PC-3 (cell line): ENCODE results near the gene ABCA12. TPM values are rescaled to one million over a fixed set of nuclear protein-coding genes. Genes with fewer than 3 reads are reported as not detected.

Experiments
- ATAC-seq: fragments of 200-7000 bp; cut with Tn5 transposase; 2 replicates; pipeline ENCODE4 v1.9.1; 2020; ENCODE audit warnings: mild to moderate bottlenecking, moderate library complexity
- BruUV-seq: library from RNA; stranded (reverse); fragments of 400-500 nt; replicated peaks from 2 replicates; lab custom pipeline; 2021; lab: Mats Ljungman, UMichigan
- CTCF ChIA-PET: fragments of 300-600 bp; sonication (Branson Sonifier 250); formaldehyde crosslinking; loops from one replicate; lab custom pipeline; 2022; ENCODE audit warnings: antibody characterized with exemption; lab: Charles Lee
- POLR2A ChIA-PET: fragments of 300-600 bp; sonication (Branson Sonifier 250); formaldehyde crosslinking; loops from one replicate; lab custom pipeline; 2022; ENCODE audit warnings: antibody characterized with exemption; ENCODE audit not compliant: unreplicated experiment; lab: Charles Lee
- DNase-seq: peaks from one replicate; pipeline ENCODE4 v3.0.0-alpha.2; 2015
- H2AFZ ChIP-seq: fragments of 300-600 bp; sonication (generic); 2 replicates; pipeline ENCODE4 v1.6.0; 2016; ENCODE audit warnings: antibody characterized with exemption, low read length
- H3F3A ChIP-seq: fragments of 300-600 bp; sonication (generic); one replicate; pipeline ENCODE4 v1.6.0; 2017; ENCODE audit warnings: antibody characterized with exemption, low read length, control low read depth, mild to moderate bottlenecking; ENCODE audit not compliant: unreplicated experiment
- H3K27ac ChIP-seq: fragments of 300-600 bp; sonication (generic); 2 replicates; pipeline ENCODE4 v1.5.1; 2016; ENCODE audit warnings: mild to moderate bottlenecking, low read length
- H3K27me3 ChIP-seq: fragments of 300-600 bp; sonication (generic); 2 replicates; pipeline ENCODE4 v1.6.1; 2016; ENCODE audit warnings: low read length, mixed read lengths
- H3K36me3 ChIP-seq: fragments of 300-600 bp; sonication (generic); 2 replicates; pipeline ENCODE4 v1.6.1; 2016; ENCODE audit warnings: low read depth, mixed run types, low read length, mixed read lengths
- H3K4me1 ChIP-seq: fragments of 300-600 bp; sonication (generic); 2 replicates; pipeline ENCODE4 v1.5.1; 2016; ENCODE audit warnings: low read length; ENCODE audit not compliant: insufficient read depth
- H3K4me2 ChIP-seq: fragments of 300-600 bp; sonication (generic); 2 replicates; pipeline ENCODE4 v1.6.0; 2016; ENCODE audit warnings: low read length
- H3K4me3 ChIP-seq: fragments of 300-600 bp; sonication (generic); 2 replicates; pipeline ENCODE4 v1.5.1; 2016; ENCODE audit warnings: mild to moderate bottlenecking, low read length, mixed read lengths
- H3K79me2 ChIP-seq: fragments of 300-600 bp; sonication (generic); 2 replicates; pipeline ENCODE4 v1.6.1; 2017; ENCODE audit warnings: low read length, mixed read lengths
- H3K9ac ChIP-seq: fragments of 300-600 bp; sonication (generic); 2 replicates; pipeline ENCODE4 v1.6.0; 2016; ENCODE audit warnings: mild to moderate bottlenecking, low read length
- H3K9me2 ChIP-seq: fragments of 300-600 bp; sonication (generic); replicated peaks from 2 replicates; pipeline ENCODE4 v1.6.1; 2016; ENCODE audit warnings: mixed run types, low read length, mixed read lengths
- H3K9me3 ChIP-seq: fragments of 300-600 bp; sonication (generic); 2 replicates; pipeline ENCODE4 v1.6.1; 2016; ENCODE audit warnings: low read length, mixed read lengths
- H4K20me1 ChIP-seq: fragments of 300-600 bp; sonication (generic); 2 replicates; pipeline ENCODE4 v1.6.1; 2016; ENCODE audit warnings: low read length, mixed read lengths
- EZH2 ChIP-seq: fragments of 300-600 bp; sonication (generic); IDR thresholded peaks from one replicate; pipeline ENCODE4 v1.6.1; 2017; ENCODE audit warnings: antibody characterized with exemption, mild to moderate bottlenecking, low read length; ENCODE audit not compliant: unreplicated experiment
- EZH2phosphoT487 ChIP-seq: fragments of 300-600 bp; sonication (generic); IDR thresholded peaks from 2 replicates; pipeline ENCODE4 v1.6.1; 2018; ENCODE audit warnings: mild to moderate bottlenecking, antibody characterized with exemption, low read length, borderline replicate concordance
- intact Hi-C: fragments of 100-400 bp; cut with micrococcal nuclease; formaldehyde crosslinking; loops from 2 replicates; pipeline ENCODE4 v1.9.0; 2023
- total RNA-seq: library from RNA; depleted of rRNA; stranded (reverse); fragments of >200 nt; gene quantifications from 2 replicates; pipeline ENCODE4 v1.2.3, GENCODE V29; 2014
- TF ChIP-seq, protein P1 (sequence below): fragments of 300-600 bp; sonication (generic); conservative IDR thresholded peaks from 2 replicates; pipeline ENCODE4 v1.5.1; 2017; ENCODE audit warnings: antibody characterized with exemption, low read depth, mild to moderate bottlenecking, low read length

The ABCA12 gene
- total RNA-seq, 1 experiment from 2014 or later: not detected

DNA sequence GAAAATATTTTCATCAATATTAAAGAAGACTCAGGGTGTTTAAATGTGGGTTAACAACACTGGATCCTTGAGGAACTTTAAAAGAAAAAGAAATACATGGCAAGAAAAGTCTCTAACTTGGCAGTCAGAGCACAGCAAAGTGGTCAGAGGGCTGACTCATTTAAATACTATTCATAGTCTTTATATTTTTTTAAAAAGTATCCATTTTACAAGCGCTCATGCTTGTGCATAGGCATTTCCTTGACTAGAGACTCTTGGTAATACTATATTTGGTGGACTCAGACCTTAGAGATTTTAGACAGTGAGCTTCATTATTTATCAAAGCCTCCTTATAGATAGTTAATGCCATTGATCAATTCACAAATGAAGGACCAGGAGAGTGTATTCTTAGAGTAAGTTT is 110.2 kb downstream of the ABCA12 start:
- Histone ChIP-seq H3K4me3 (no peak overlapping the region), H2AFZ (peak overlapping the region; percentile 33; the same call in 1 of the 2 replicates), H3K27ac (no peak overlapping the region), H3K9me3 (no peaks in the 10 kb centered on the region), H3K9me2 (no peaks in the 10 kb centered on the region), H3K27me3 (no peaks in the 10 kb centered on the region), H4K20me1 (no peaks in the 10 kb centered on the region), H3K9ac (no peak overlapping the region), H3K4me2 (0 out of 2 replicates have a peak overlapping the region, but pooled peaks have one; percentile 3), H3K36me3 (no peaks in the 10 kb centered on the region), H3K4me1 (peaks cover 10% of the 10 kb centered on the region; the same call in 1 of the 2 replicates), H3F3A (no peaks in the 10 kb centered on the region), H3K79me2 (no peaks in the 10 kb centered on the region)
- ChIA-PET POLR2A (no interaction called here), CTCF (no interaction called here)
- DNase-seq (peak; percentile 64), ATAC-seq (peak; percentile 99)
- TF ChIP-seq, protein P1, sequence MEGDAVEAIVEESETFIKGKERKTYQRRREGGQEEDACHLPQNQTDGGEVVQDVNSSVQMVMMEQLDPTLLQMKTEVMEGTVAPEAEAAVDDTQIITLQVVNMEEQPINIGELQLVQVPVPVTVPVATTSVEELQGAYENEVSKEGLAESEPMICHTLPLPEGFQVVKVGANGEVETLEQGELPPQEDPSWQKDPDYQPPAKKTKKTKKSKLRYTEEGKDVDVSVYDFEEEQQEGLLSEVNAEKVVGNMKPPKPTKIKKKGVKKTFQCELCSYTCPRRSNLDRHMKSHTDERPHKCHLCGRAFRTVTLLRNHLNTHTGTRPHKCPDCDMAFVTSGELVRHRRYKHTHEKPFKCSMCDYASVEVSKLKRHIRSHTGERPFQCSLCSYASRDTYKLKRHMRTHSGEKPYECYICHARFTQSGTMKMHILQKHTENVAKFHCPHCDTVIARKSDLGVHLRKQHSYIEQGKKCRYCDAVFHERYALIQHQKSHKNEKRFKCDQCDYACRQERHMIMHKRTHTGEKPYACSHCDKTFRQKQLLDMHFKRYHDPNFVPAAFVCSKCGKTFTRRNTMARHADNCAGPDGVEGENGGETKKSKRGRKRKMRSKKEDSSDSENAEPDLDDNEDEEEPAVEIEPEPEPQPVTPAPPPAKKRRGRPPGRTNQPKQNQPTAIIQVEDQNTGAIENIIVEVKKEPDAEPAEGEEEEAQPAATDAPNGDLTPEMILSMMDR: no peak
- no peak for TF ChIP-seq EZH2
- intact Hi-C loops: loop anchor here (5.0 kb wide), 1 partner anchor 109 kb away; the partner anchor contains the start of gene ABCA12
- BruUV-seq: no TSS peak

DNA sequence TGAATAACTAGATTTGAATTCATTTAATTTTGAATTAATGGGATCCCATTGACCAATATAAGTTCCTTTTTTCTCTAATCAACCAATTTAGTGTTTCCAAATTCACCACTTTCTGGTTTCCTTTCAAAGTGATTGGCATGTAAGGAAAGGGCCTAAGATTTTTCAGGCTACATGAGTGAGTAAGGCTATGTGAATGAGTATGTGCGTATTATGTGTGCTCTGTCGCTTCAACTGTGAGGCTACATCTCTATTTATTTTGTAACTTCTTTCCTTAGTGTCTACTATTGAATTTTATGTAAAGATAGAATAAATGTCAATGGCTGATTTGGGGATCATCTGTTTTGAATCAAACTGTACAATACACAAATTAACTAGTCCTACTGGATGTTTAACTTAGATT is 110.6 kb downstream of the ABCA12 start:
- no TSS peak for BruUV-seq
- Histone ChIP-seq H2AFZ (no peak overlapping the region), H3K9me2 (no peaks in the 10 kb centered on the region), H3K4me3 (no peak overlapping the region), H3F3A (no peaks in the 10 kb centered on the region), H3K79me2 (no peaks in the 10 kb centered on the region), H3K4me2 (0 out of 2 replicates have a peak overlapping the region, but pooled peaks have one; percentile 3), H3K36me3 (no peaks in the 10 kb centered on the region), H3K9ac (no peak overlapping the region), H3K4me1 (peaks cover 10% of the 10 kb centered on the region; the same call in 1 of the 2 replicates), H3K9me3 (no peaks in the 10 kb centered on the region), H4K20me1 (no peaks in the 10 kb centered on the region), H3K27me3 (no peaks in the 10 kb centered on the region), H3K27ac (no peak overlapping the region)
- DNase-seq (no peak), ATAC-seq (0 out of 2 replicates have a peak, but pooled peaks have one; percentile 25)
- CTCF ChIA-PET: no interaction called here
- intact Hi-C loops: loop anchor here (5.0 kb wide), 1 partner anchor 110 kb away; the partner anchor contains the start of gene ABCA12
- POLR2A ChIA-PET: no interaction called here
- TF ChIP-seq EZH2: no peak
- TF ChIP-seq, protein P1: no peak

DNA sequence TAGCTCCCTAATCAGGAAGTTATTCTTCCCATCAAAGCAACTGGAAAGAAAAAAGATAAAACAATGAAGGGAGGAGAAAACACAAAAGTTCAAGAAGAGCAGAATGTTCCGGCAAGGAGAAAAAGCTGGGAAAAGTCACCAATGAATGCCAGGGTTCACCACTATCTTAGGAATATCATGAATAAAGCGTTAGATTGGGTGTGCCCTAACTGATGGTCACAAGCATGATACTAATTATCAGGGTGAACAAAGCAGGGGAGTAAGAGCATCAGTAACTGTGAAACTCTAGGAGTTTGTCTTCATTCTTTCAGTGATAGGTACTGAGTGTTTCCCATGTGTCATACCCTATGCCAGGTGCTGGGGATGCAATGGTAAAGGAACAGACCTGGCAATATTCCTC is 115.5 kb downstream of the ABCA12 start:
- TF ChIP-seq EZH2: no peak
- no peak for TF ChIP-seq EZH2phosphoT487
- TF ChIP-seq, protein P1: no peak
- Histone ChIP-seq H3K4me2 (no peak overlapping the region), H3K4me1 (peaks cover 2% of the 10 kb centered on the region; the same call in 1 of the 2 replicates), H3K9ac (no peak overlapping the region), H3K27me3 (no peaks in the 10 kb centered on the region), H3K36me3 (no peaks in the 10 kb centered on the region), H3K79me2 (no peaks in the 10 kb centered on the region), H3K4me3 (no peak overlapping the region), H2AFZ (no peak overlapping the region), H3K9me3 (no peaks in the 10 kb centered on the region), H3F3A (no peaks in the 10 kb centered on the region), H3K9me2 (no peaks in the 10 kb centered on the region), H4K20me1 (no peaks in the 10 kb centered on the region), H3K27ac (no peak overlapping the region)
- ATAC-seq (no peak), DNase-seq (no peak)
- intact Hi-C loops: no loop called here
- CTCF ChIA-PET: no interaction called here
- POLR2A ChIA-PET: no interaction called here
- no TSS peak for BruUV-seq
